HUES48 (cell line): Measurements from ENCODE around the gene IFI27L2.
A peak's percentile ranks its signal among the peaks of the same experiment; 100 is the strongest.

Experiments
- H3K27ac ChIP-seq: one replicate; pipeline ENCODE4 v1.7.0; 2013; ENCODE audit warnings: low read depth, low read length, inconsistent platforms
- H3K27me3 ChIP-seq: 2 replicates; pipeline ENCODE4 v1.6.1; 2013; ENCODE audit warnings: mild to moderate bottlenecking, low read length; ENCODE audit not compliant: control insufficient read depth, insufficient read depth
- H3K36me3 ChIP-seq: 2 replicates; pipeline ENCODE4 v1.6.1; 2013; ENCODE audit warnings: low read length; ENCODE audit not compliant: control insufficient read depth, insufficient read depth
- H3K4me1 ChIP-seq: 2 replicates; pipeline ENCODE4 v1.6.1; 2013; ENCODE audit warnings: mild to moderate bottlenecking, low read length; ENCODE audit not compliant: control insufficient read depth, insufficient read depth
- H3K4me3 ChIP-seq: 2 replicates; pipeline ENCODE4 v1.5.1; 2013; ENCODE audit warnings: mild to moderate bottlenecking, low read depth, low read length
- H3K9ac ChIP-seq: 2 replicates; pipeline ENCODE4 v1.6.1; 2013; ENCODE audit warnings: mild to moderate bottlenecking, low read depth, low read length, moderate library complexity
- H3K9me3 ChIP-seq: 2 replicates; pipeline ENCODE4 v1.6.1; 2013; ENCODE audit warnings: low read length; ENCODE audit not compliant: control insufficient read depth, insufficient read depth

Gene IFI27L2, protein sequence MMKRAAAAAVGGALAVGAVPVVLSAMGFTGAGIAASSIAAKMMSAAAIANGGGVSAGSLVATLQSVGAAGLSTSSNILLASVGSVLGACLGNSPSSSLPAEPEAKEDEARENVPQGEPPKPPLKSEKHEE

DNA sequence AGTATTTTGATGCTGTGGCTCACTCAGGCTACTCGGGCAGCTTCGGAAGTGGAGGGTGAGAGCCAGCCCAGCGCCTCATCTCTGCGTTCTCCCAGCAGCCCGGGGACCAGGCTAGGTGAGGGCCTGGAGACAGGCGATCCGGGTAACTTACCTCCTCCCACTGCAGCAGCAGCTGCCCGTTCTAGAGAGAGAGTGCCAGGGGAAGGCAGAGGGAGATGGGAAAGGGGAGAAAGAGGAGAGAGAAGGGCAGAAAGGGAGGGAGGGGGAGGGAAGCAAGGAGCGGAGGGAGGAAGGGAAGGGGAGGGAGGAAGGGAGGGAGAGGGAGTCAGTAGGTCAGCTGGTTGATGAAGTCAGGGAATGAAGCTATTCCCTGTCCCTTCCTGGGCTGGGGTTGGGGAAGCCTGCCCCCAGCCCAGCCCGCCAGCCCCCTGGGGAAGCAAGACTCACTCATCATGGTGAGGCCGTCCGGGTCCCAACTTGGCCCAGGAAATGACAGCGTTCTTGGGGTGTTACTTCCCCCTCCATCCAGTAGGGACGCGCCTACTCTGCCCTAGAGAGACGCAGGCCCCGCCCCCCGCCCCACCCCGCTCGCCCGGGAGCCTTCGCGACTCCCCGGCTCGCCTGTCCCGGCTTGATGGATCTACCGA is at the start of gene IFI27L2:
IFI27L2 (minus strand) TSS at position 494 of the 647 bp plus-strand sequence; CDS start at position 454, 40 bp downstream.
- H3K9me3 ChIP-seq = no peaks in the 10 kb centered on the region
- H3K27me3 ChIP-seq = no peaks in the 10 kb centered on the region; the same call in 1 of the 2 replicates
- H3K9ac ChIP-seq = no peak within 1 kb of the TSS
- no peaks in the 10 kb centered on the region for H3K36me3 ChIP-seq
- H3K4me1 ChIP-seq = peaks cover 9% of the 10 kb centered on the region; the same call in 1 of the 2 replicates
- H3K27ac ChIP-seq = peak within 1 kb of the TSS; percentile 59
- H3K4me3 ChIP-seq = peak within 1 kb of the TSS; percentile 87

DNA sequence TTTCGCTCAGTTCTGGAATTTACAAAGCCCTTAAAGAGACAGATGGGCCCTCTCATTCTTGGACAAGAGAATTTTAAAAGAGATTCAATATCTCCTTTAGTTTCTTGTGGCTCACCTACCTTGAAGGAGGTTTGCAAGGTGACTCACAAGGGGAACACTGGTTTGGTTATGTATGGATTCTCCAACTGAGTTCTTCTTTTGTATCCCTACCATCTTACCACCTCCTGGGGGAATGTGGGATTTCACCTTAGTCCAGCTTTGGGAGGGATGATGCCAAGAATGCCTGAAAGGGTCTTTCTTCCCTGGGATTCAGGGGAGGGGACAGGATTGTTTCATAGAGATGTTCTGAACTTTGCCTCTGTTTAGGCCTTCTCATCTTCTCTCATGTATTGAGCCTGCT is 48.4 kb upstream of the IFI27L2 start:
- Histone ChIP-seq H3K4me3 (no peak overlapping the region), H3K9ac (no peak overlapping the region), H3K27me3 (peaks cover 25% of the 10 kb centered on the region), H3K4me1 (peaks cover 31% of the 10 kb centered on the region), H3K27ac (peak overlapping the region; percentile 87), H3K9me3 (no peaks in the 10 kb centered on the region), H3K36me3 (no peaks in the 10 kb centered on the region)

DNA sequence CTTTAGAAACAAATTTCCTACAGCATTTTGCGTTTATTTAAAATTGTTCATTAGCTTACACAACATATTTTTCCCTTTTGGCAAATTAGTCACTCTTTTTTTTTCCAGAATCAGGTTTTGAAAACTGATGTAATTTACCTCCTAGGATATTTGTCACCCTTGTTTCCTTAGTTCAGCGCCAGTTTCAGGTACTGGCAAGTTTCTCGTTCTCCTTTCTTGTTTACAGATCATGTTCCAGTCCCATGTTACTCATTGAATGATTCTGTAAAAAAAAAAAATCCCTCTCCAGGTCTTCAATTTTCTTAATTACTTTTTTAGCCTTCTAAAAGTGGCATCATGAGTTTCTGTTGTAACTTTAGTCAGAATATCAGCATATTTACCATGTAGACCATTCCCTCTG is 47.4 kb upstream of the IFI27L2 start:
- Histone ChIP-seq H3K4me3 (no peak overlapping the region), H3K27ac (no peak overlapping the region), H3K9ac (no peak overlapping the region), H3K36me3 (no peaks in the 10 kb centered on the region), H3K9me3 (no peaks in the 10 kb centered on the region), H3K4me1 (peaks cover 31% of the 10 kb centered on the region), H3K27me3 (peaks cover 33% of the 10 kb centered on the region)

DNA sequence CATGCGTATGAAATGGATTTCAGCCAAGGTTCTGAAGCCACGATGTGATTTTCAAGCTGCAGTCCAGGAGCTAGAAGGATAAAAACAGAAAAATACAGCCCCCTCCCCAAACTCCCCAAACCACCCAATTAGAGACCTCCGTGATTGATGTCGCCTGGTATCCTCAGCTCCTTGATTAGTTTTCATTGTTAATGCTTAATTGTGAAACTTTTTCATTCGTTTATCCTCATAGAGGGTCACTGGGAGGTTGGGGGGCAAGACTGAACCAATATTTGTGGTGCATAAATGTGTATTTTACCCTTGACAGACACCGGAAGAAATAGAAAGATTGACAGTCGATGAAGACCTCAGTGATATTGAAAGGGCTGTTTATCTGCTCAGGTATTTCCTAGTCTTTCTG is 46.3 kb upstream of the IFI27L2 start:
- no peak overlapping the region for H3K9ac ChIP-seq
- peaks cover 31% of the 10 kb centered on the region for H3K4me1 ChIP-seq
- peaks cover 33% of the 10 kb centered on the region for H3K27me3 ChIP-seq
- no peaks in the 10 kb centered on the region for H3K36me3 ChIP-seq
- peak overlapping the region; percentile 74 for H3K4me3 ChIP-seq
- no peak overlapping the region for H3K27ac ChIP-seq
- no peaks in the 10 kb centered on the region for H3K9me3 ChIP-seq

DNA sequence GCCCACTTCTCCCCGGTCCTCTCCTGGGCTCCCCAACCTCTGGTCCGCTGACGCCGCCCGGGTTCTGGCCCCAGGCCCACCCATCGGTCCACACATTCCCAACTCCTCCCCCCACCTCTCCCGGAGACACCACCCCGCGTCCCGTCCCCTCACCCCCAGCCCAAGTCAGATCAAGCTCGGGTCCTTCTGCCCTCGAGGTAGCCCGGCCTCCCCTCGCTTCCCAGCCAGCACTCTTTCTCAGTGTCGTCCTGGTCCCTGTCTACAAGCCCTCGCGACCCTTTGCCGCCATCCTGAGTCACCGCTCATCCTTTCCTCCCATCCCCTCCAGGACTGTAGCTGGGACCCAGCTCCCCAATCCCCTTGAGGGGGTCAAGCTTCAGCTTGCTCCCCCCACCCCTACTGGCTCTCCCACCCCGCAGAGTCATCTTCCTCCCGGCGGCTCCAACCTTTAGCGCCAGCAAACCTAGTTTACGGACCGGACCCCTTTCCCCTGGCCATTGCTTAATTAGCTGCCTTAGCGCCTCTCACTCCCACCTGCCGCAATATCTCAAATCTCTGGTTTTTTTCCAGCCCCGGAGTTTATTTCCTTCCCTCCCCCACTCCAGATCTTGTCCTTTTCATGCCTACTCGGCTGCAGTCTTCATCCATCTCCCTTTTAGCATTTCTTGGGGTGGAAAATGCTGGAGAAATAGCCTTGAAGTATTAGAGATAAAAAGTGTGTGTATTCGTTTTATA is 45.8 kb upstream of the IFI27L2 start:
- Histone ChIP-seq H3K27ac (no peak overlapping the region), H3K9ac (no peak overlapping the region), H3K36me3 (no peaks in the 10 kb centered on the region), H3K4me1 (peaks cover 27% of the 10 kb centered on the region), H3K4me3 (peak overlapping the region; percentile 74), H3K9me3 (no peaks in the 10 kb centered on the region), H3K27me3 (peaks cover 33% of the 10 kb centered on the region)

DNA sequence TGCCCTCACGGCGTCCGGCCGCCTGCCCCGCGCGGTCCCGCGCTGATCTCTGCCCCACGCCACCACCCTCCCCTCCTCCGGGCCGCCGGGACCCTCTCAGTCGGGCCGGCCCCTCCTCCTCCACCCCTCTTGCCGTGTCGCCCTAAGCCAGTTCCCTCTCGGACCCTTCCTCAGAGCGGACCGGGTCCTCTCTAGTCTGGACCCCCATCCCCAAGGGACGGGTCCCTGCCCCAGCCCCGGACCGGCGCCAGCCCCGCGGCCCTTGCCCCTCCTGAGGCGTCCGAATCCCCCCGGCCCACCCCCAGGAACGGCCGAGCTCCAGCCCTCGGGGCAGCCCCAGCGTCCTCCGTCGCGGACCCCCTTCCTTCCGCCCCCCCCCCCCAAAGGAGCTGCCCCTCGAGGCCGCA is 45.2 kb upstream of the IFI27L2 start:
- Histone ChIP-seq H3K9ac (peak overlapping the region; percentile 35; the same call in 1 of the 2 replicates), H3K27ac (peak overlapping the region; percentile 60), H3K9me3 (no peaks in the 10 kb centered on the region), H3K4me1 (peaks cover 21% of the 10 kb centered on the region), H3K27me3 (peaks cover 33% of the 10 kb centered on the region), H3K4me3 (peak overlapping the region; percentile 74), H3K36me3 (no peaks in the 10 kb centered on the region)

DNA sequence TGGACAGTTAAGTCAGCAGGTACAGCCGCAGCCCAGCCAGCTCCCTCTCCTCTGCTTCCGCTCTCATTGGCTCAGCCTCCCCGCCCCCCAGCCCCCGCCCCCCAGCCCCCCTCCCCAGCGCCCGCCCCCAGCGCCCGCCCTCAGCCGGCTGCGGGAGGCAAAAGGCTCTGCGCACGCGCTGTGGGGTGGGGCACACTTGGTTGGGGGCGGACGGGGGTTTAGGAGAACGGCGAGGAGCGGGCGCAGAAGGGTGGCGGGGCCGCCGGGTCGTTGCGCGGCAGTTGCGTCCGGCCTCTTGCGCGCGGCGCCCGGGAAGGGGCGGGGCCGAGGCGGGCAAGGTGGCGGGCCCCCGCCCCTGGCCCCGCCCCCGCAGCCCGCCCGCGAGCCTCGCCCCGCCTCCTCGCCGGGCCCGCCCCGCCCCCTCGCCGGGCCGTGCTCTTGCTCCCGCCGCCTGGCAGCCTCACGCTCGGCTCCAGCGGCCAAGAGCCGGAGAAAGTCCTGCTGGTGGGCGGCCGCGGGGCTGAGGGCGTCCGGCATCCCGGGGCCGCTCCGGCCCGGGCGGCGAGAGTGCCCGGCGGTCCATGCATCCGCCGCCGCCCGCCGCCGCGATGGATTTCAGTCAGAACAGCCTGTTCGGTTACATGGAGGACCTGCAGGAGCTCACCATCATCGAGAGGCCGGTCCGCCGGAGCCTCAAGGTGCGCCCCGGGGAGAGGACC is 44.6 kb upstream of the IFI27L2 start, which contains the start of gene PPP4R4:
PPP4R4 (plus strand) TSS at position 438 of the 719 bp plus-strand sequence; CDS start at position 582, 144 bp downstream.
- H3K36me3 ChIP-seq = no peaks in the 10 kb centered on the region
- peaks cover 21% of the 10 kb centered on the region for H3K4me1 ChIP-seq
- H3K9ac ChIP-seq = peak within 1 kb of the TSS; percentile 35; the same call in 1 of the 2 replicates
- no peaks in the 10 kb centered on the region for H3K9me3 ChIP-seq
- H3K27ac ChIP-seq = peak within 1 kb of the TSS; percentile 74
- H3K4me3 ChIP-seq = peak within 1 kb of the TSS; percentile 77
- H3K27me3 ChIP-seq = peaks cover 33% of the 10 kb centered on the region

DNA sequence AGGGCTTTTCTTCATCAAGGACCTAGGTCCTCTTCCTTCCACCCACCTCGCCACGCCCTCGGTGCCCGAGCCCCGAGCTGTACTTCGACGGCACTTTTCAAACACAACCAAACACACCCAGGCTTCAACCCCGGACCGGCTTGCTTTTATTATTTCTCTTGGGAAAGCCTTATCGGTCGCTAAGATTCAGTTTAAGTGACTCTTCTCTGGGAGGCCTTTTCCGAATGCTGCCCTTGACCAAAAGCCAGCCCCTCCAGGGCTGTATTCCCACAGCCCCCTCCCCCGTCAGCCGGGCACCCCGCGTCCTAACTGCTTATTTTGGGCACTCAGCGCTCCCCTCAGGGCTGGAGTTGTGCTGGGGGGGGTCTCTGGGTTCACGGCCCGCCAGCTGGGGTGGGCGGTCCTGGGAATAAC is 44.1 kb upstream of the IFI27L2 start:
- peaks cover 21% of the 10 kb centered on the region for H3K4me1 ChIP-seq
- H3K27ac ChIP-seq = peak overlapping the region; percentile 74
- H3K36me3 ChIP-seq = no peaks in the 10 kb centered on the region
- no peak overlapping the region for H3K9ac ChIP-seq
- H3K9me3 ChIP-seq = no peaks in the 10 kb centered on the region
- H3K27me3 ChIP-seq = peaks cover 33% of the 10 kb centered on the region
- H3K4me3 ChIP-seq = peak overlapping the region; percentile 77

DNA sequence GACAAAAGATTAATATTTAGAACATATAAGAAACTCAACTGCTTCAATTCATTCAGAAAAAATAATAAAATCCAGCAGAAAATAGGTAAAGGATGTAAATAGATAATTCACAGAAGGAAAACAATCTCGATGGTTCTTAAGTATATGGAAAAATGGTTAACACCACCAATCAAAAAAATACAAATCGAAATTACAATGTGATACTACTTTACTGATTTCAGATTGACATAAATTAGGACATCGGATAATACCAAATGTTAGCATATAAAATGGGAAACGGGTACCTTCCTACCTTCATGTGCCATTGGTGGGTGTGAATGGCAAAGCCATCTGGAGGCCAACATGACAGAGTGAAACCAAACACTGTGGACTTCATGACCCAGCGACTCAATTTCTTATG is 43.1 kb upstream of the IFI27L2 start:
- H3K27me3 ChIP-seq = peaks cover 33% of the 10 kb centered on the region
- no peak overlapping the region for H3K27ac ChIP-seq
- no peak overlapping the region; the same call in 1 of the 2 replicates for H3K4me3 ChIP-seq
- H3K9ac ChIP-seq = no peak overlapping the region
- no peaks in the 10 kb centered on the region for H3K9me3 ChIP-seq
- H3K36me3 ChIP-seq = no peaks in the 10 kb centered on the region
- H3K4me1 ChIP-seq = peaks cover 15% of the 10 kb centered on the region

DNA sequence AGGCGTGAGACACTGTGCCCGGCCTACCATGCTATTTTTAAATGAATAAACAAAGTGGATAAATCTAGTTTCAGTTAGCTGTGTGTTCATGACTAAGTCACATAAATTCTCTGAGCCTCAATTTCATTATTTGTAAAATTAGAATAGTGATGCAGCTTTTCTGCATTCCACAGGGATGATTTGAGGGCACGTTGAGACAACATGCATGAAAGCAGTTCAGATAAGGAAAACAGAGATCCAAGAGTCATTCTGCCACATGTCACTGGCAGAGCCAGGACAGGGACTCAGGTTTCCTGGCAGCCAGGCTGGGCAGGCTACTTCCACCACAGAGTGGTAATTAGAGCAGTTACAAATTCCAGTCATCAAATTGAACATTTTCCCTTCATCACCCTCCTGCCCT is 41.8 kb upstream of the IFI27L2 start:
- Histone ChIP-seq H3K4me3 (no peak overlapping the region), H3K9ac (no peak overlapping the region), H3K9me3 (no peaks in the 10 kb centered on the region), H3K36me3 (no peaks in the 10 kb centered on the region), H3K27me3 (peaks cover 25% of the 10 kb centered on the region), H3K27ac (no peak overlapping the region), H3K4me1 (peaks cover 5% of the 10 kb centered on the region)
